Tibial nerve (tissue), 4 donors: ENCODE data around the gene CCDC148. TPM values are rescaled to one million over a fixed set of nuclear protein-coding genes. Genes with fewer than 3 reads are reported as not detected.

Experiments used
- DNase-seq, 2 donors: peaks; one replicate each; pipeline ENCODE4 v3.0.0-alpha.2; 2019; ENCODE audit warnings: low spot score in 2 of 2
- H3K27ac ChIP-seq, 4 donors: fragments of 200-600 bp; sonication (generic) in 3 of 4; one replicate each; pipeline ENCODE4 v1.5.1; 2017 to 2019; ENCODE audit warnings: mild to moderate bottlenecking in 1 of 4
- H3K27me3 ChIP-seq, 2 donors: fragments of 200-600 bp; sonication (generic) in 1 of 2; one replicate each; pipeline versions ENCODE4 v1.5.1 to v1.6.0; 2017 to 2019
- H3K36me3 ChIP-seq, 3 donors: fragments of 200-600 bp; sonication (generic); one replicate each; pipeline ENCODE4 v1.5.1; 2018 to 2019
- H3K4me1 ChIP-seq, 4 donors: fragments of 200-600 bp; sonication (generic) in 3 of 4; one replicate each; pipeline ENCODE4 v1.5.1; 2017 to 2019
- H3K4me3 ChIP-seq, 4 donors: fragments of 200-600 bp; sonication (generic) in 3 of 4; one replicate each; pipeline ENCODE4 v1.5.1; 2017 to 2019; ENCODE audit warnings: mild to moderate bottlenecking in 1 of 4, moderate library complexity in 1 of 4
- H3K9me3 ChIP-seq, 4 donors: fragments of 200-600 bp; sonication (generic) in 3 of 4; one replicate each; pipeline ENCODE4 v1.5.1; 2017 to 2019
- EP300 ChIP-seq, 2 donors: sonication (generic); formaldehyde crosslinking; IDR thresholded peaks; one replicate each; pipeline ENCODE4 v1.6.1; 2017; ENCODE audit warnings: antibody characterized with exemption in 2 of 2, mild to moderate bottlenecking in 1 of 2
- POLR2A ChIP-seq, 2 donors: fragments of 450-650 bp; IDR thresholded peaks; one replicate each; pipeline ENCODE4 v1.6.1; 2017; ENCODE audit warnings: antibody characterized with exemption in 2 of 2, mild to moderate bottlenecking in 2 of 2, moderate library complexity in 2 of 2
- WGBS, 2 donors: methylation state at CpG; one replicate each; pipeline ENCODE4 v1.1.5; 2018; 5-methylcytosine and 5-hydroxymethylcytosine counted together
- total RNA-seq, 4 donors: library from RNA; depleted of rRNA; stranded (reverse); fragments of >200 nt; gene quantifications; one replicate each; pipeline ENCODE4 v1.1.0, GENCODE V29; 2016
- TF ChIP-seq, protein P1 (sequence below), 5 experiments: fragments of 200-600 bp in 3 of 5; fragments of 450-650 bp in 2 of 5; sonication (generic) in 3 of 5; IDR thresholded peaks; one replicate each; pipeline ENCODE4 v1.5.1; 2016 to 2019; ENCODE audit warnings: antibody characterized with exemption in 5 of 5, mild to moderate bottlenecking in 3 of 5, moderate library complexity in 2 of 5

CCDC148 gene
- total RNA-seq, 4 donors from 2014 or later, result 0.30 to 2.5 (median 1.9) TPM

DNA sequence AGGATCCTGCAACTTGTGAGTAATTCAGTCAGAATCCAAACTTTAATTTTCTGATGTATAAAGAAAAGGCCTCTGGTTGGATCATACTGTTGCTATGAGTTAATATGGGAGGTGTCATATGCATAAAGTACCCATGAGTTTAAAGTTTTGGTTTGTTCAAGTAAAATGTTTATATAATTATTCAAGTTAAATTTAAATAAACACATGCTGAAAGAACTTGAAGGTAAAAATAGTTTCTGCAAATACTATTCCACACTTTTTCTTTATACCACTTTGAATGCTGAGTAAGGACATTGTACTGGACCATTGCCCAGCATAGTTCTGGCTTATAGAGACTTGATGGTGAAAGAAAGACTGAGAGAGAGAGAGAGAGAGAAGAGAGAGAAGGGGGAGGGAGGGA is 30.9 kb upstream of the CCDC148 start:
- H3K36me3 ChIP-seq, result no peaks in the 10 kb centered on the region
- peak overlapping the region in 1 of 4 donors; percentile 5 for H3K27ac ChIP-seq
- no peak for DNase-seq
- peaks cover 0 to 40% (median 14%) of the 10 kb centered on the region in 4 donors for H3K4me1 ChIP-seq
- TF ChIP-seq, protein P1, sequence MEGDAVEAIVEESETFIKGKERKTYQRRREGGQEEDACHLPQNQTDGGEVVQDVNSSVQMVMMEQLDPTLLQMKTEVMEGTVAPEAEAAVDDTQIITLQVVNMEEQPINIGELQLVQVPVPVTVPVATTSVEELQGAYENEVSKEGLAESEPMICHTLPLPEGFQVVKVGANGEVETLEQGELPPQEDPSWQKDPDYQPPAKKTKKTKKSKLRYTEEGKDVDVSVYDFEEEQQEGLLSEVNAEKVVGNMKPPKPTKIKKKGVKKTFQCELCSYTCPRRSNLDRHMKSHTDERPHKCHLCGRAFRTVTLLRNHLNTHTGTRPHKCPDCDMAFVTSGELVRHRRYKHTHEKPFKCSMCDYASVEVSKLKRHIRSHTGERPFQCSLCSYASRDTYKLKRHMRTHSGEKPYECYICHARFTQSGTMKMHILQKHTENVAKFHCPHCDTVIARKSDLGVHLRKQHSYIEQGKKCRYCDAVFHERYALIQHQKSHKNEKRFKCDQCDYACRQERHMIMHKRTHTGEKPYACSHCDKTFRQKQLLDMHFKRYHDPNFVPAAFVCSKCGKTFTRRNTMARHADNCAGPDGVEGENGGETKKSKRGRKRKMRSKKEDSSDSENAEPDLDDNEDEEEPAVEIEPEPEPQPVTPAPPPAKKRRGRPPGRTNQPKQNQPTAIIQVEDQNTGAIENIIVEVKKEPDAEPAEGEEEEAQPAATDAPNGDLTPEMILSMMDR (IDR thresholded peaks at IDR 0.05), result no peak
- TF ChIP-seq POLR2A (IDR thresholded peaks at IDR 0.05), result no peak
- no peak for TF ChIP-seq EP300 (IDR thresholded peaks at IDR 0.05)
- H3K4me3 ChIP-seq, result no peak overlapping the region
- no peaks in the 10 kb centered on the region for H3K9me3 ChIP-seq
- no peaks in the 10 kb centered on the region for H3K27me3 ChIP-seq

DNA sequence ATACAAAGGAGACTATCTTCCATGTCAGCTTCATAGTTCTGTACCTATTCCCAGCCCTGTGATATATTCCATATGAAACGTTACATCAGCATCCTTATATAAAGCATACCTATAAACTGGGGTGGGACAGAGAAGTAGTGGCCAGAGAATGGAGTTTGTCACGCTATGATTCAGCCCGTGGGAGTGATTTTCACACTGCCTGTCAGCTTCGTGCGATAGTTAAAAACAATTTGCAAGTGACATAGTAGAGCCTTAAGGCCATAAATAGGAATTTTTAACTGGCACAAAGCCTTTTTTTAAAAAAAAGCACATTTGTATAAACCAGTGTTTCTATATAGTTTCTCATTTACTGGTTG is 30.4 kb upstream of the CCDC148 start:
- WGBS, 2 donors, result 65 to 67% methylated on average over 5 of the region's 5 CpGs
- Histone ChIP-seq H3K36me3 (no peaks in the 10 kb centered on the region), H3K4me3 (no peak overlapping the region), H3K4me1 (peaks cover 0 to 40% (median 14%) of the 10 kb centered on the region in 4 donors), H3K27me3 (no peaks in the 10 kb centered on the region), H3K27ac (peak overlapping the region in 1 of 4 donors; percentile 5), H3K9me3 (no peaks in the 10 kb centered on the region)
- TF ChIP-seq, protein P1 (IDR thresholded peaks at IDR 0.05), result no peak
- TF ChIP-seq POLR2A (IDR thresholded peaks at IDR 0.05) (no peak), EP300 (IDR thresholded peaks at IDR 0.05) (no peak)
- DNase-seq, result no peak

DNA sequence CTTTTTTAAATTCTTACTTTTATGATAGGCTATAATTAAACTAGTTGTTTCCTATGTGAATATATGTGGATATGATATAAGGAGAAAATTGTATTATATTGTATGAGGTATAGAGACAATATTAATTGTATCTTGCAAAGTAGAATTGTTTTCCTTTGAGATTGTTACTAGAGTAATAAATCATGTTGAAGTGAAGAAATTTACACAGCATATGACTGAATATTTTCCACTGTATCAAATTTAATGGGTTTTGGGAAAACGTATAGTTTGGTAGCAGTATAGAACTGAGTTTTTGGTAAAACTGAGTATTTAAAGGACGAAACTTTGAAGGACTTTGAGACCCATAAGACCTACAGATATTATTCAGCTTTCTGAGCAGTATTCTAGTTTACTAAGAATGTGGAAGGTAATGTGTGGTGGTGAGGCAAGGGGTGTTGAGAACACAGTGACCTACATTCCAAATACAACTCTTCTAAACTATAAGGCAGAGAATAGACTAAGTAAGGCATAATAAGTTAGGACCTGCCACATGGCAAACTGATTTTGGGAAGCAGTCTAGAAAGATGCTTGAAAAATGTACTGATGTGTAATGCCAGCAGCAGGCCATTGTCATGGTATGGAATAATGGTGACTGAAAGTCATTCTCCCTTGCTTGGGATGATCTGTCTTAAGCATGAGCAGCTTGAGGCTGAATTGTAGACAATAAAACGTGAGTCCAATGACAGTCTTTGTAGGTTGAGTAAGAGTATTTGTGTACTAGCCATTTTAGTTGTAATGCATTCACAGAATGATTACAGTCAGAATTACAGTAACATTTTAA is 29.8 kb upstream of the CCDC148 start:
- DNase-seq, result no peak
- no peaks in the 10 kb centered on the region for H3K27me3 ChIP-seq
- no peak overlapping the region for H3K27ac ChIP-seq
- H3K9me3 ChIP-seq, result no peaks in the 10 kb centered on the region
- H3K36me3 ChIP-seq, result no peaks in the 10 kb centered on the region
- TF ChIP-seq, protein P1 (IDR thresholded peaks at IDR 0.05), result no peak
- TF ChIP-seq POLR2A (IDR thresholded peaks at IDR 0.05) (no peak), EP300 (IDR thresholded peaks at IDR 0.05) (no peak)
- WGBS, 2 donors, result 83 to 88% methylated on average over 3 of the region's 3 CpGs
- H3K4me3 ChIP-seq, result no peak overlapping the region
- peaks cover 0 to 40% (median 14%) of the 10 kb centered on the region in 4 donors for H3K4me1 ChIP-seq

DNA sequence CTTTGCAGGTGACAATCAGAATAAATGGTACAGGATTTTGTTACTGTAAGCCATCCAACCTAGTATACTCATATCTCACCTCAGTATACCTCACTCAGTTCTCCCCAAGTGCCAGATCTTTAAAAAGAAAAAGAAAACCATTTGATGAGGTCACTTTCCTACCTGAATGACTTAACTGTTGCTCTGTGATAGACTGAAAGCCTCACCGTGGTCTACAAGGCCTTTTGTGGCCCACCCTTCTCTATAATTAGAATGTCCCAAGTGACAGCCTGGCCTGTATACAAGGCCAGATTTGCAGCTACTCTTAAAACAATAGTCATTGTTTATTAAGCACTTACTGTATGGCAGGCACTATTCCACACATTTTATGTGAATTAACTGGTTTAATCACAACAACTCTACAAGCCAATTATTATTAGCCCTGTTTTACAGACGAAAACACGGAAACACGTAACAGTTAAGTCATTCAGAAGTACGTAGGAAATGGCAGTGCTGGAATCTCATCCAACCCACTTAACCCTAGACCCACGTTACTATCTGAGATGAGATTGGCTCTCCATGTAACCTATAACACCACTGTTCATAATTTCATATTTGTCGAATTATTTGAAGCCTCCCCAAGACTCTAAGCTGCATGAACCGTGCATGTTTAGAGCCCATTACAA is 28.5 kb upstream of the CCDC148 start:
- Histone ChIP-seq H3K27me3 (no peaks in the 10 kb centered on the region), H3K4me1 (peaks cover 0 to 38% (median 11%) of the 10 kb centered on the region in 4 donors), H3K4me3 (no peak overlapping the region), H3K27ac (peak overlapping the region in 1 of 4 donors; percentile 22), H3K36me3 (no peaks in the 10 kb centered on the region), H3K9me3 (no peaks in the 10 kb centered on the region)
- no peak for DNase-seq
- WGBS, 2 donors, result 60 to 68% methylated on average over 8 of the region's 8 CpGs
- TF ChIP-seq POLR2A (IDR thresholded peaks at IDR 0.05) (no peak), EP300 (IDR thresholded peaks at IDR 0.05) (no peak)
- TF ChIP-seq, protein P1 (IDR thresholded peaks at IDR 0.05), result no peak

DNA sequence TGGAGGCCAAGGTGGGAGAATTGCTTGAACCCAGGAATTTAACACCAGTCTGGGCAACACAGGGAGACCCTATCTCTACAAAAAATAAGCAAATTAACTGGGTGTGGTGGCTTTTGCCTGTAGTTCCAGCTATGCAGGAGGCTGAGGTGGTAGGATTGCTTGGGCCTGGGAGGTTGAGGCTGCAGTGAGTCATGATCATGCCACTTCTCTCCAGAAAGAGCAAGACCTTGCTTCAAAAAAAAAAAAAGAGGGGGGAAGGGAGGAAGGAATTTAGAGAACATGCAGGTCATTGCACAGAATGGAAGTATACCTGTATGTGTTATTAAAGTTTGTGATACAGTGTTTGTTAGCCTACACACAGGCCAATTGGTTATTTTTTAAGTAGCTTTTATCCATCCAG is 26.0 kb upstream of the CCDC148 start:
- DNase-seq, result no peak
- Histone ChIP-seq H3K4me3 (no peak overlapping the region), H3K27me3 (no peaks in the 10 kb centered on the region), H3K27ac (no peak overlapping the region), H3K4me1 (peaks cover 0 to 33% (median 6%) of the 10 kb centered on the region in 4 donors), H3K36me3 (no peaks in the 10 kb centered on the region), H3K9me3 (no peaks in the 10 kb centered on the region)
- TF ChIP-seq POLR2A (IDR thresholded peaks at IDR 0.05) (no peak), EP300 (IDR thresholded peaks at IDR 0.05) (no peak)
- TF ChIP-seq, protein P1 (IDR thresholded peaks at IDR 0.05), result no peak
